ENCODE results near the gene PRR23A.

PRR23A gene

DNA sequence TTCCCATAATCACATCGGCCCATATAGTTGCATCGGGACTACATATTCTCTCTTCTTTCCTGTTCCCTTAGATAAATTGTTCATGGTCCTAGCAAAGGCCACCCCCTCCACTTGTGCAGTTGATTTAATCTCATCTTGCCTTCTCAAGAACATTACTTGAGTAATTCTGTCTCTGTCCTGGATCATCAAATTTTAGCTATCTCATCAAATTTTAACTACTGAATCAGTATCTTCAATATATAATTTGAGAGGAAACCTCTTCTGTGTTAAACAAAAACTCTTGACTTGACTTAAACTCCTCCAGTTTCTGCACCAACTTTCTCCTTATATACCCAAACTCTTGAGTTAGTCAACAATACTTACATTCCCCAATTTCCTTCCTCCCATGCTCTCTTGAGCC, 18.9 kb upstream of the PRR23A start:
- TF ChIP-seq, protein P1, sequence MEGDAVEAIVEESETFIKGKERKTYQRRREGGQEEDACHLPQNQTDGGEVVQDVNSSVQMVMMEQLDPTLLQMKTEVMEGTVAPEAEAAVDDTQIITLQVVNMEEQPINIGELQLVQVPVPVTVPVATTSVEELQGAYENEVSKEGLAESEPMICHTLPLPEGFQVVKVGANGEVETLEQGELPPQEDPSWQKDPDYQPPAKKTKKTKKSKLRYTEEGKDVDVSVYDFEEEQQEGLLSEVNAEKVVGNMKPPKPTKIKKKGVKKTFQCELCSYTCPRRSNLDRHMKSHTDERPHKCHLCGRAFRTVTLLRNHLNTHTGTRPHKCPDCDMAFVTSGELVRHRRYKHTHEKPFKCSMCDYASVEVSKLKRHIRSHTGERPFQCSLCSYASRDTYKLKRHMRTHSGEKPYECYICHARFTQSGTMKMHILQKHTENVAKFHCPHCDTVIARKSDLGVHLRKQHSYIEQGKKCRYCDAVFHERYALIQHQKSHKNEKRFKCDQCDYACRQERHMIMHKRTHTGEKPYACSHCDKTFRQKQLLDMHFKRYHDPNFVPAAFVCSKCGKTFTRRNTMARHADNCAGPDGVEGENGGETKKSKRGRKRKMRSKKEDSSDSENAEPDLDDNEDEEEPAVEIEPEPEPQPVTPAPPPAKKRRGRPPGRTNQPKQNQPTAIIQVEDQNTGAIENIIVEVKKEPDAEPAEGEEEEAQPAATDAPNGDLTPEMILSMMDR (conservative IDR thresholded peaks at IDR 0.05; ENCODE audit: low read depth, low read length), result no peak
- no peak overlapping the region for H3K4me3 ChIP-seq (ENCODE audit: low read length)
- DNase-seq (ENCODE audit: low read depth), result no peak

DNA sequence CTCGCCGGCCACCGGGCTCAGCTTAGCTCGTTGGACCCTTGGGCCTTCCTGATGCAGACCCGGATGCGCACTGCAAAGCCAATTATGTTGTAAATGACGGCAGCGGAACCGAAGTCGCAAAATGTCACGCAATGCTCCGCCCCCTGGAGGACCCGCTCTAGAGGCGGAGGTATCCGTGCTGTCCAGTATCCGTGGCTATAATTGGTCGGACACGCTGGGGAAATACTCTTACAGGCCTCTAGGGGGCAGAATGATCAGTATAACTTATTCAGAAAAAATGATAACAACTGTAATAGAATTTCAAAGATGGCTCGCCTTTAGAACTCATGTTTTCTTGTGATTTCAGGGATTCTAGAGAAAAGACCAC, 14.8 kb upstream of the PRR23A start, which contains the start of gene PRR23B:
Gene PRR23B, minus strand, starts transcription at position 59 of the 367 bp plus-strand sequence. CDS start 265 bp downstream, outside the sequence.
- DNase-seq (ENCODE audit: low read depth), result no peak
- no peak within 1 kb of the TSS for H3K4me3 ChIP-seq (ENCODE audit: low read length)
- TF ChIP-seq, protein P1 (conservative IDR thresholded peaks at IDR 0.05; ENCODE audit: low read depth, low read length), result peak; percentile 12

DNA sequence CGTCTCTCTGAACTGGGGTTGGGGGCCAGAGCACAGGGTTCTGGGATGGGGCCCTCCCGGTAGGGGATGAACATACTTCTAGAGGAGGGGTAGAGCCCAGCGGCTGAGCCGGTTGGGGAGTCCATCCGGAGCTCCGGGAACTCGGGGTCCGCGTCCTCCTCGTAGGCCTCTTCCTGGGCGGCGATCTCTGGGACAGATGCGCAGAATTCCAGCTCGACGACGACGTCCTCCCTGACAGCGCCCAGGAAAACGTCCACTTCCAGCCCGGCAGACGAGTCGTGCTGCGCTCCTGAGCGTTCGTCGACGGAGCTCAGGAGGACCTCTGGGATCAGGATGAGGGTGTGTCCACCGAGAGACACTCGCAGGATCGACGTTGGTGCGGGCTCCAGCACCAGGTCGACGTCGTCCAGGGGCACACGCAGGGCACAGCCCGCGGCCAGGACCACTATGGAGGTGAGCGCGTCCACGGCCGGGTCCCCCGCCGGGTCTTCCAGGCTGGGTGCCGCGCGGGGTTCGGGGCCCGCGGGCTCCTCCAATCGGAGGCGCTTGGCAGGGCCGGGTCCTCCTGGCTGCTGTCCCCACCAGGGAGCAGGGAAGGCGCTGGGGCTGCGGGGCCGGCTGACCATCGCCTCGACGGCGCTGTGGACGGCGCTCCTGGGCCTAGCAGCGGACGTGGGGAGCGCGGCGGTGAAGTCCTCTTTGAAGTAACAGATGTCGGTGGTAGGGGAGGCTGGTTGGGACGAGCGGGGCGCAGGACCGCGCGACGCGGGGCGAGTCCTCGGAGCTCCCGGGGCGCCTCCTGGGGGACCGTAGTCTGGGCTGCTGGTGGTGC, 14.2 kb upstream of the PRR23A start:
- no peak overlapping the region for H3K4me3 ChIP-seq (ENCODE audit: low read length)
- no peak for DNase-seq (ENCODE audit: low read depth)
- TF ChIP-seq, protein P1 (conservative IDR thresholded peaks at IDR 0.05; ENCODE audit: low read depth, low read length), result no peak

DNA sequence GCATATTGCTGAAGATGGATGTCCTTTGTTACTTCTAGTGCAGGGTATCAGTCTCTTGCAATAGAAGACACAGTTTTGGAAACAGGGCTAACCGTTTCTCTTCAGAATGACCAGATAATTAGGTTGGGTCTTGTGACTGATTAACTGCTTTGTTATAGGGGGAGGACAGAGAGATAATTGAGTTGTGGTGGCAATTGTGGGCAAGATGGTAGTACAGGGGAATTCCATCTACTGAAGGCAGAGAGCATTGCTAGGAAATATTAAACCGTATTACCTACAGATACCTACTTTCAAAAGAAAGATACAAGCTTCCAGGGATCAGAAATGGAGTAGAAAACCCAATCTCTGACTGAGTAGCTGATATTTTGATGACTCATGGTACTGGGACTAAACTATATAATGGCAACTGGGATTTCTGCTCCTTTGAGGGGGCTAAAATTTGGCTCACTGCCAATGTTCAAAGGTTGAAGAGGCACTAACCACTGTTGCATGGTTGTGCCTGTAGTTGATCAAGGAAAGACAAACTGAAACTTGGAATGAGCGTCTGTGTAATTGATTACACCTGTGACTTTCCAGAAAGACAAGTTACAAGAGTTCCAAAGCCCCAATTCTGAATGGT, 10.5 kb upstream of the PRR23A start:
- no peak for DNase-seq (ENCODE audit: low read depth)
- H3K4me3 ChIP-seq (ENCODE audit: low read length), result no peak overlapping the region
- TF ChIP-seq, protein P1 (conservative IDR thresholded peaks at IDR 0.05; ENCODE audit: low read depth, low read length), result no peak

DNA sequence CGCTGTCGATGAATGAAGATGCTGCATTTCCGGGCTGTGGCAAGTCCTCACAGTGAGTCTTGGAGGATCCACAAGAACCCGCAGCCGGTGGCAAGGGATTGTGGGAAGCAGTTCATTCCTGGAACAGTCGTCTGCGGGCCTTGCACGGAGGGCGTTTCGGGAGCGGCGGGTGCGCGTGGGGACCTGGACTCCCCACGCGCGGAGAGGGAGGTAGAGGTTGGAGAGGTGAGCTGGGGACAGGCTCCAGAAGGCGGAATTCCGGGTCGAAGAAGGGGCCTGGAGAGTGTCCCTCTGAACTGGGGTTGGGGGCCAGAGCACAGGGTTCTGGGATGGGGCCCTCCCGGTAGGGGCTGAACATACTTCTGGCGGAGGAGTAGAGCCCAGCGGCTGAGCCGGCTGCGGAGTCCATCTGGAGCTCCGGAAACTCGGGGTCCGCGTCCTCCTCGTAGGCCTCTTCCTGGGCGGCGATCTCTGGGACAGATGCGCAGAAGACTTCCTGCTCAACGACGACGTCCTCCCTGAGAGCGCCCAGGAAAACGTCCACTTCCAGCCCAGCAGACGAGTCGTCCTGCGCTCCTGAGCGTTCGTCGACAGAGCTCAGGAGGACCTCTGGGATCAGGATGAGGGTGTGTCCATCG, 593 bp downstream of the PRR23A start:
- no peak for DNase-seq (ENCODE audit: low read depth)
- TF ChIP-seq, protein P1 (conservative IDR thresholded peaks at IDR 0.05; ENCODE audit: low read depth, low read length), result no peak
- H3K4me3 ChIP-seq (ENCODE audit: low read length), result no peak overlapping the region

DNA sequence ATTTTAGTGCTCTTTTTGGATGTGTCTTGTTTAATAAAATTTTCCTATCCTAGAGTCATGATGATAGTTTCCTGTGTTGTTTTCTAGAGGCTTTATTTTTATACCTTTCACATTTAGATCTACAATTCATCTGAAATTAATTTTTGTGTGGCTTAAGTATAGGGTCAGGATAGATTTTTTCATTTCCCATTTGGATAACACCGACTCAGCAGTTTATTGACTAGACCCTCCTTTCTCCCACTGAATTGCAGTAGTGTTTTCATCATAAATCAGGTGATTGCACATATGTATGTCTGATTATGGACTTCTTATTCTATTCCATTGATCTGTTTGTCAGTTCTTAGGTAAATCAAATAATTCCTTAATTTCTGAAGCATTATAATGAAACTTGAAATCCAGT, 10.4 kb downstream of the PRR23A start:
- no peak overlapping the region for H3K4me3 ChIP-seq (ENCODE audit: low read length)
- DNase-seq (ENCODE audit: low read depth), result no peak
- TF ChIP-seq, protein P1 (conservative IDR thresholded peaks at IDR 0.05; ENCODE audit: low read depth, low read length), result no peak
